ENCODE results near the gene FGF22.

GRCh38 chr19:595326-596262 is 44.1 kb upstream of the FGF22 start:
- TF ChIP-seq EP300 (IDR thresholded peaks at IDR 0.05) (no peak), POLR2AphosphoS5 (IDR thresholded peaks at IDR 0.05) (no peak), POLR2A (IDR thresholded peaks at IDR 0.05) (no peak)
- TF ChIP-seq, protein P1, sequence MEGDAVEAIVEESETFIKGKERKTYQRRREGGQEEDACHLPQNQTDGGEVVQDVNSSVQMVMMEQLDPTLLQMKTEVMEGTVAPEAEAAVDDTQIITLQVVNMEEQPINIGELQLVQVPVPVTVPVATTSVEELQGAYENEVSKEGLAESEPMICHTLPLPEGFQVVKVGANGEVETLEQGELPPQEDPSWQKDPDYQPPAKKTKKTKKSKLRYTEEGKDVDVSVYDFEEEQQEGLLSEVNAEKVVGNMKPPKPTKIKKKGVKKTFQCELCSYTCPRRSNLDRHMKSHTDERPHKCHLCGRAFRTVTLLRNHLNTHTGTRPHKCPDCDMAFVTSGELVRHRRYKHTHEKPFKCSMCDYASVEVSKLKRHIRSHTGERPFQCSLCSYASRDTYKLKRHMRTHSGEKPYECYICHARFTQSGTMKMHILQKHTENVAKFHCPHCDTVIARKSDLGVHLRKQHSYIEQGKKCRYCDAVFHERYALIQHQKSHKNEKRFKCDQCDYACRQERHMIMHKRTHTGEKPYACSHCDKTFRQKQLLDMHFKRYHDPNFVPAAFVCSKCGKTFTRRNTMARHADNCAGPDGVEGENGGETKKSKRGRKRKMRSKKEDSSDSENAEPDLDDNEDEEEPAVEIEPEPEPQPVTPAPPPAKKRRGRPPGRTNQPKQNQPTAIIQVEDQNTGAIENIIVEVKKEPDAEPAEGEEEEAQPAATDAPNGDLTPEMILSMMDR (IDR thresholded peaks at IDR 0.05), result no peak

All from upper lobe of left lung (tissue), 4 donors.